GM18909 (cell line): ENCODE measurements around the gene LPP.

ENCODE experiments used
- ATAC-seq: cut with Tn5 transposase; IDR thresholded peaks from one replicate; pipeline ENCODE4 v1.9.1; 2021; ENCODE audit warnings: mild to moderate bottlenecking; ENCODE audit not compliant: unreplicated experiment, poor library complexity

LPP gene

DNA sequence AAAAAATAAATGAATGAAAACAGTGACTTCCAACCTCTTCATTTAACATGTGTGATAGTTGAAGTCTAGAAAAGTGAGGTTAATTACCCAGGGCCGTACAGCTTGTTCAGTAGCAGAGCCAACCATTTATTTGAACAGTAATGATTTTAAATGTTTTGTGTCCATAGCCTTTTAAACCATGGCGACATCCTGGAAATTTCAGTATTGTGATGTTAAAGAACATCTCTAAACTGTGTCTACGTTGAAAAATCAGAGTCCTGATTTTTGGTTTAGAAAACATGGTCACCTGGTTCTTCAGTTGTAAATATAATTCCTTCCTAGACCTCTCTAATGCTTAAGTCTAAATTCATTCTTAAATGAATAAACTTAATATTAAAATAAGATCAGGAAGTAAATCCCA is 14.2 kb downstream of the LPP start:
- ATAC-seq = no peak

DNA sequence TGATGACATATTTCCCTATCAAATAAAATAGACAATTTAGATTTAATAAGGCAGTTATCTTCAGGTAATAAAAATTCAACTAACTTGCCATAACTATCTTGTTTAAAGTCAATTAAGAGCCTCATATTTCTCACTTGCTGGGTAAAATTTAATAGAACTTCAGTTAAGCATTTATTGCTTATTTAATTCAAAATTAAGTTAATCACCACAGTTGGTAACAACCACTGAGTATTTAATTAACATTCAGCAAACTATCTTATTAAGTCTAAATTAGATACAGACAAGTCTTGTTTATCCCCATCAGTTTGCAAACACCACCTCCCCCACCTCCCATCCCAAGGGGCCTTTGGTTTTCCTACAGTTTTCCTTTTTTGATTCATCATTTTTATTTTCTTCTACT is 14.7 kb downstream of the LPP start:
- no peak for ATAC-seq

DNA sequence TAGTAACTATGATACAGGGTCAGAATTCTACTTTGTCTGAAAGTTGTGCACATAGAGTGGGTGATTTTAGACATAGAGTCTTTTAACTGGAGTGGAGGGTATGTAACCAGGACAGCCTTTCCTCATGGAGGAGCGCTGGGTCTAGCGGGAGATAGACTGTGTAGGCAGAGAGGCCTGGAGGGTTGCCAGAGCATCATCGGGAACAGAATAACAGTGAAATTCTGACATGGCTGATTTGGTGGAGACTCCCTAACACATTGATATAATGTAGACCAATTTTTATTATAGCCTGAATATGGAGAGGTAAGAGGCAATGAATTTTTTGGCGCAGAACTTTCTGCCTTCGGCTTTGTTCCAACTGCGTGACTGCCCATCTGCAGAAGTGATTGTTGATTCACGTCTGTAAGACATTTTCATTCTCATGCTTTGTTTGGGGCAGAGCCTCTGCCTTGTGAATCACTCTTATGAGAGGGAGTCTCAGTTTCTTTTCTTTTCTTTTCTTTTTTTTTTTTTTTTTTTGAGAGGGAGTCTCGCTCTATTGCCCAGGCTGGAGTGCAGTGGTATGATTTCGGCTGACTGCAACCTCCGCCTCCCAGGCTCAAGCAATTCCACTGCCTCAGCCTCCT is 16.0 kb downstream of the LPP start:
- ATAC-seq = no peak

- ATAC-seq = no peak
These were observed 16.8 kb downstream of the LPP start for GRCh38 chr3:188170461-188171459.

DNA sequence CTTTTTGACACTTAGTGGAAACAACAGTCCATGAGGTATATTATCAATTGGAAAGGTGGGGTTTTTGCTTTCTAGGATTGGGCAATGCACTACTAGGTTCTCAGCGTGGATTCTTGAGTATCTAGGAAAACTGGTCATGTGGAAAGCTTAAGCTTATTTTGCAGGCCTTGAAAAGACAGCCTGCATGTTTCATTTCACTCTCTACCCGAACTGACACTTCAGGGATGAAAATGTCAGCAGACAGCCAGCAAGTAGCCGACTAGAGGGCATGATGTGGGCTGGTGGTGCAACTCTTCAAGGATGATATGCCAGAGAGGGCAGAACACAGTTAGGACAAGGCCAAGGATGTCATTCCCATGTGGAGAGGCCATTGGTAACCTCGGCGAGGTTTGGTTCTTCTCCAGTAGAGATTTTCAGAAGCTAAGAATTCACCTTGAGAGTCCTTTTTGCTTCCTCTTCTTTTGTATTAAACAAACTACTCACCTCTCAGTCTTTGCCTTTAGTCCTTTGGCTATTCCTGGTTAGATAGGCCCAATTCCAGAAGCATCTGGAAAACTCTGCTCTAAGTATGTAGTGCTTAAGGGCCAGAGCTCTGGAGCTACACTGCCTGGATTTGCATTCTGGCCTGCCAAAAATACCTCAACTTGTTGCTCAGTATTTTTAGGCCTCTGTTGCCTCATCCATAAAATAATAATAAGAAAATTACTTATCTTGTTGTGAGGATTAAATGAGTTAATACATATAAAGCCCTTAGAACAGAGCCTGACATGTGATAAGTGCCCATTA is 17.9 kb downstream of the LPP start:
- ATAC-seq = no peak

- ATAC-seq = no peak
These were observed 20.5 kb downstream of the LPP start for GRCh38 chr3:188174317-188175044.

DNA sequence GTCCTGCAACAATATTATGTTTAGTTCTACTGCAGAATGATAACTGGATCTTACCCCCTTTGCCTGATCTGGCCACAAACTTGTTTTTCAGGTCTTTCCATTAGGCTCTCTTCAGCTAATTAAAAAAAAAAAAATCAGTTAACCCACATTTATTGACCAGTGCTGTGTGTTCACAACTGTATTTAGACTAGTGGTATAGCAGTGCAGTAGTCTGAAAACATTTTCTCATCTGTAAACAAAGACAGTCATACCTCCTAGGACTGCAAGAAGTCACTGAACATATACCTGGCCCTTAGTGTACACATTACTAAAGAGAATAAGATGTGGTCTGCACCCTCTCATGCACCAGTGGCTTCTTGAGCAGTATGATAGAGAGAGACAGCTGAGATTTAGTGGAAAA is 22.5 kb downstream of the LPP start:
- no peak for ATAC-seq

- no peak for ATAC-seq
These were observed 22.9 kb downstream of the LPP start for GRCh38 chr3:188176884-188177283.

DNA sequence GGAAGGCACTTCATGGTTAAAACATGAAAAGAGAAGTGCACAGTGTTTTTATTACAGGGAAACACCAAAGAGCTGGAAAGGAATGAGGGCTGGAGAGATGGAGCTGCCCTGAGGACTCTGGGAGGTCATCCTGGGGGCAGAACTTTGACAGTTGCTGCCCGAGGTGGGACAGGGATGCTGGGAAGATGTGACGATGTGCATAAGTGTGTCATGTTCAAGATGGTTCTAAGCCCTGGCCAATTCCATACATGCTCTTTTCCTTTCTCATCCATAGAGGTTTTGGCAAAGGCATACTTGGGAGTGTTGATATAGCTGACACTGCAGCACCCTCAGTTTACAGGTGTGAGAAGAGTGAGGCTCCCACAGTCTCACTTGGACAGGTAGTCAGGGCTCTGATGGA is 23.8 kb downstream of the LPP start:
- no peak for ATAC-seq

GRCh38 chr3:188178293-188178936 is 24.5 kb downstream of the LPP start:
- no peak for ATAC-seq

- no peak for ATAC-seq
These were observed 25.3 kb downstream of the LPP start for GRCh38 chr3:188179006-188179966.

DNA sequence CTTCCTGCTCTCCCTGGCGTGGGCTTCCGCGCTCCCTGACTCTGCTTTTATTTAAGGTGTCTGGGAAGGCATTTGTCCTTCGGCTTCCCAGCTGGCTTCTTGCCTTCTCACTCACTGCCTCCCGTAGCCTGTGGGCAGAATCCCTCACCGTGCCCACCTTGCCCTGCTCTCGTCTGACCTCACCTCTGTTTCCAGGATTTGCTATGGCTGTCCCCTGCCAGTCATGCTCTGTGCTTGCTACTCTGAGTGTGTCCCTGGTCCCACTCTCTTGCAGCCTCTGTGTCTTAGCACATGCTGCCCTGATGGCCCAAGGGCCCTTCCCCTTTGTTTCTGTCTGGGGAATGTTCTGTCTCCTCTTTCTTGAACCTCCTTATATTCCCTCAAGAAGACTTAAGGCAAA is 26.2 kb downstream of the LPP start:
- ATAC-seq = no peak

GRCh38 chr3:188183452-188183851 is 29.5 kb downstream of the LPP start:
- no peak for ATAC-seq

DNA sequence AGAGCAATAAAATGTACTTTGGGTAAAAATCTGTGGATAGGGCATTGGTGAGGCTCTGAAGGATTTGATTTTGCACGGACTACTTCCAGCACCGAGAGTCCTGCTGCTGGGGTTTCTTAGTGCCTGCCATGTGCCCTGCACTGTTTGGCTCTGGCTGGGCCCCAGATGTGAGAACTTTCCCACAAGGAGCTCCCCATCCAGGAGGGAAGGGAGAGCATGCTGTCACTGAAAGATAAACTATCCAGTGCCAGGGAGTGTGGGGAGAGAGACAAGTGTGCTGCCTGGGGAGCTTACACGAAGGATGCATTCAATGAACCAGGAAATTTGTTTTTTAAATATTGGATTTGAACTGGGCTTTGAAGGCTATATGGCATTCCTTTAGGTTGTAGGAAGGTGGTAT is 30.2 kb downstream of the LPP start:
- no peak for ATAC-seq

- ATAC-seq = no peak
These were observed 30.7 kb downstream of the LPP start for GRCh38 chr3:188184649-188185048.

DNA sequence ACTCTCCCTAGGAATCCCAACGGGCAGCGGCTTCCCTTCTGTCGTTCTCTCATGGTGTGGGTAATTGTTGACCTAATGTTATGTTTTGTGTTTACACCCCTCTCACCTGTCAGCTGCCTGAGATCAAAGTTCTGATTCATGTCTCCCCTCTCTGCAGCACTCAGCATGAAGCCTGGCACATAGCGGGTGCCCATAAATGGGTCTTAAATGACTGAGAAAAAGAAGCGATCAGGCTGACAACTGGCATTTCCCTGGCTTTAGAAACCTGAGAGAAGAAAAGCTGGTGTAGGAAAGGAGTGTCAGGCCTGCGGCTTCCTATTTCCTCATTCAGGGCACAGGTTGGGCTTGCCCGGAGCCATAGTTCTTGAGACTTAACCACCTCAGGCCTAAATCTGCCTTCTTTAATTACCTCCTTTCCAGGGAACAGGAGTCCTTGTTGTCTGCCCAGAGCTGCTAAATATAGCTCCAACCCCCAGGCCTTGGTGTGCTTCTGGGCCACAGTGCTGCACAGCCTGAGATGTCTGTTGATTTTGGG is 31.8 kb downstream of the LPP start:
- ATAC-seq = no peak

DNA sequence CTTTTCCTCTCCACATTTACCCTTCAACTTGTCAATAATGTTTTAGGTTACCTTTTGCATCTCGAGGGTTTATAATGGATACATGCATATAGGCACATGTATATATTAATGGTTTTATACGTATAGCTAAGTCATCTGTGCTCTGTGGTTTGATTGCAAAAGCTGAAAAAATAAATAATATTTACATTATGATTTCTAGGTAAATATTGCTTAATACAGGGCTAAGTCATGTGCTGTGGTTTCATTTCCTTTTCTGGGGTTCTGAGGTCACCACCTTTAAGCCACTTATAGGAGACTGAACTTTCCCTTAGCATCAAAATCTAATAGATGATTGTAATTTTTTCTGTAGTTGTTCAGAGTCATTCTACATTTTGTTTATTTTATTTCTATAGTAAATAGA is 33.1 kb downstream of the LPP start:
- ATAC-seq = no peak

- no peak for ATAC-seq
These were observed 35.0 kb downstream of the LPP start for GRCh38 chr3:188188911-188189310.
